Activated CD4-positive, alpha-beta T cell treated with anti-CD3 and anti-CD28 coated beads for 48 hours (primary cell): ENCODE data around the gene TCF7L1.
"Not testable (repeated sequence)": the region's sequence is repeated elsewhere in the genome, so short reads cannot be mapped to it uniquely, and the experiment has no call there.

ENCODE experiments used
- DNase-seq: peaks from one replicate; pipeline ENCODE4 v3.0.0-alpha.2; 2020

The TCF7L1 gene

GRCh38 chr2:85187069-85187468 is 53.9 kb downstream of the TCF7L1 start:
- DNase-seq, result no peak

GRCh38 chr2:85188852-85189251 is 55.7 kb downstream of the TCF7L1 start:
- no peak for DNase-seq

GRCh38 chr2:85189606-85190270 is 56.5 kb downstream of the TCF7L1 start:
- no peak for DNase-seq

- no peak for DNase-seq
Observed at GRCh38 chr2:85191157-85191556, 58.0 kb downstream of the TCF7L1 start.

GRCh38 chr2:85194780-85195480 is 61.7 kb downstream of the TCF7L1 start:
- no peak for DNase-seq

- DNase-seq, result no peak
Observed at GRCh38 chr2:85195956-85196355, 62.8 kb downstream of the TCF7L1 start.

GRCh38 chr2:85199698-85200097 is 66.5 kb downstream of the TCF7L1 start:
- no peak for DNase-seq

- DNase-seq, result no peak
Observed at GRCh38 chr2:85209887-85210286, 76.7 kb downstream of the TCF7L1 start.

- no peak for DNase-seq
Observed at GRCh38 chr2:85210511-85210910, 77.3 kb downstream of the TCF7L1 start.

- not testable (repeated sequence) for DNase-seq
Observed at GRCh38 chr2:85211606-85212005, 78.4 kb downstream of the TCF7L1 start.

GRCh38 chr2:85212841-85213240 is 79.6 kb downstream of the TCF7L1 start:
- DNase-seq, result no peak

GRCh38 chr2:85213404-85213803 is 80.2 kb downstream of the TCF7L1 start:
- no peak for DNase-seq

- no peak for DNase-seq
Observed at GRCh38 chr2:85213901-85214512, 80.8 kb downstream of the TCF7L1 start.

GRCh38 chr2:85215081-85215447 is 81.9 kb downstream of the TCF7L1 start:
- DNase-seq, result no peak

- DNase-seq, result no peak
Observed at GRCh38 chr2:85215448-85216401, 82.5 kb downstream of the TCF7L1 start.

- no peak for DNase-seq
Observed at GRCh38 chr2:85216927-85217326, 83.7 kb downstream of the TCF7L1 start.

- no peak for DNase-seq
Observed at GRCh38 chr2:85221067-85221691, 88.0 kb downstream of the TCF7L1 start.

GRCh38 chr2:85222792-85223191 is 89.6 kb downstream of the TCF7L1 start:
- DNase-seq, result no peak

- DNase-seq, result no peak
Observed at GRCh38 chr2:85226783-85227182, 93.6 kb downstream of the TCF7L1 start.

- no peak for DNase-seq
Observed at GRCh38 chr2:85230679-85231467, 97.7 kb downstream of the TCF7L1 start.

GRCh38 chr2:85231468-85231805 is 98.2 kb downstream of the TCF7L1 start:
- no peak for DNase-seq

GRCh38 chr2:85231952-85232351 is 98.8 kb downstream of the TCF7L1 start:
- no peak for DNase-seq
